HCT116 (cell line): Measurements from ENCODE around the gene FREM3. TPM values are rescaled to one million over a fixed set of nuclear protein-coding genes. Genes with fewer than 3 reads are reported as not detected.

Source experiments
- ATAC-seq: fragments of 200-7000 bp; cut with Tn5 transposase; 2 replicates; pipeline ENCODE4 v1.9.1; 2020; ENCODE audit warnings: mild to moderate bottlenecking, moderate library complexity
- BruUV-seq: library from RNA; stranded (reverse); fragments of 400-500 nt; replicated peaks from 2 replicates; lab custom pipeline; 2021; lab: Mats Ljungman, UMichigan
- CTCF ChIA-PET: fragments of 300-600 bp; sonication (Branson Sonifier 250); formaldehyde crosslinking; loops from one replicate; lab custom pipeline; 2021; ENCODE audit warnings: antibody characterized with exemption; lab: Charles Lee
- POLR2A ChIA-PET: fragments of 300-600, 350-600 bp; sonication (Branson Sonifier 250); formaldehyde crosslinking; loops from one replicate; lab custom pipeline; 2021; ENCODE audit warnings: antibody characterized with exemption; lab: Charles Lee
- RAD21 ChIA-PET, 2 experiments: fragments of 300-600 bp; sonication (Branson Sonifier 250); formaldehyde crosslinking; loops; one replicate each; lab custom pipeline; 2023; ENCODE audit warnings: low total read pairs in 2 of 2; ENCODE audit not compliant: uncharacterized antibody in 2 of 2, unreplicated experiment in 2 of 2, low non-redundant PET in 1 of 2; lab: Charles Lee
- DNase-seq: peaks from one replicate; pipeline ENCODE4 v3.0.0-alpha.2; 2010; ENCODE audit warnings: low read depth, low spot score
- H2AFZ ChIP-seq: fragments of 200-600 bp; shearing (Covaris generic), sonication (generic); 2 replicates; pipeline ENCODE4 v1.6.1; 2017; ENCODE audit warnings: low read depth, mixed run types, mixed read lengths, antibody characterized with exemption, low read length; ENCODE audit not compliant: poor library complexity, severe bottlenecking
- H3K27ac ChIP-seq: 2 replicates; pipeline ENCODE4 v1.5.1; 2012; ENCODE audit warnings: low read depth, low read length
- H3K27me3 ChIP-seq: fragments of 200-600 bp; sonication (generic); 2 replicates; pipeline ENCODE4 v1.6.1; 2016; ENCODE audit warnings: mixed run types, low read length, mixed read lengths; ENCODE audit not compliant: insufficient read depth
- H3K36me3 ChIP-seq, 2 experiments: fragments of 200-500 bp in 1 of 2; fragments of 200-600 bp in 1 of 2; sonication (Bioruptor generic) in 1 of 2; sonication (generic) in 1 of 2; 2 replicates each; pipeline versions ENCODE4 v1.5.1 to v1.6.1; 2014 to 2016; ENCODE audit warnings: low read length in 2 of 2, inconsistent platforms in 1 of 2, mixed read lengths in 1 of 2, mixed run types in 1 of 2; ENCODE audit not compliant: insufficient read depth in 2 of 2, control insufficient read depth in 1 of 2
- H3K4me1 ChIP-seq, 2 experiments: fragments of 200-600 bp in 1 of 2; sonication (generic) in 1 of 2; 2 replicates each; pipeline versions ENCODE4 v1.5.1 to v1.6.1; 2012 to 2017; ENCODE audit warnings: low read length in 2 of 2, inconsistent platforms in 1 of 2, mild to moderate bottlenecking in 1 of 2, mixed read lengths in 1 of 2, mixed run types in 1 of 2, moderate library complexity in 1 of 2; ENCODE audit not compliant: insufficient read depth in 2 of 2, control insufficient read depth in 1 of 2
- H3K4me2 ChIP-seq: fragments of 200-600 bp; sonication (generic); 2 replicates; pipeline ENCODE4 v1.6.1; 2017; ENCODE audit warnings: mixed run types, low read length, mixed read lengths
- H3K4me3 ChIP-seq, 2 experiments: fragments of 200-600 bp in 1 of 2; sonication (generic) in 1 of 2; replicated peaks in 1 of 2; 2 replicates each; pipeline ENCODE4 v1.5.1; 2011 to 2016; ENCODE audit warnings: low read length in 2 of 2, control low read depth in 1 of 2, low read depth in 1 of 2, mild to moderate bottlenecking in 1 of 2, mixed read lengths in 1 of 2, mixed run types in 1 of 2
- H3K79me2 ChIP-seq: fragments of 200-600 bp; sonication (generic); 2 replicates; pipeline ENCODE4 v1.6.1; 2017; ENCODE audit warnings: mild to moderate bottlenecking, mixed run types, low read length, moderate library complexity, mixed read lengths; ENCODE audit not compliant: insufficient read depth
- H3K9ac ChIP-seq: fragments of 200-600 bp; sonication (generic); 2 replicates; pipeline ENCODE4 v1.6.1; 2016; ENCODE audit warnings: low read length, mixed read lengths
- H3K9me2 ChIP-seq: fragments of 200-600 bp; sonication (generic), shearing (Covaris generic); 2 replicates; pipeline ENCODE4 v1.6.1; 2017; ENCODE audit warnings: mixed run types, mild to moderate bottlenecking, moderate library complexity; ENCODE audit not compliant: insufficient read depth
- H3K9me3 ChIP-seq, 2 experiments: fragments of 200-500 bp in 1 of 2; fragments of 200-600 bp in 1 of 2; sonication (Bioruptor generic) in 1 of 2; sonication (generic) in 1 of 2; 2 replicates each; pipeline ENCODE4 v1.6.1; 2014 to 2017; ENCODE audit warnings: low read length in 2 of 2, mixed read lengths in 2 of 2, inconsistent platforms in 1 of 2, low read depth in 1 of 2, mild to moderate bottlenecking in 1 of 2, mixed run types in 1 of 2, moderate library complexity in 1 of 2; ENCODE audit not compliant: control insufficient read depth in 1 of 2, insufficient read depth in 1 of 2
- H4K20me1 ChIP-seq: fragments of 200-600 bp; sonication (generic), shearing (Covaris generic); 2 replicates; pipeline ENCODE4 v1.6.1; 2017; ENCODE audit warnings: mixed run types, mild to moderate bottlenecking, moderate library complexity; ENCODE audit not compliant: insufficient read depth
- CBX3 ChIP-seq: IDR thresholded peaks from 2 replicates; pipeline ENCODE4 v1.6.1; 2012; ENCODE audit warnings: low read depth
- ELF1 ChIP-seq: IDR thresholded peaks from 2 replicates; pipeline ENCODE4 v1.6.1; 2012; ENCODE audit warnings: low read depth, borderline replicate concordance
- POLR2A ChIP-seq: IDR thresholded peaks from 2 replicates; pipeline ENCODE4 v1.7.0; 2011; ENCODE audit warnings: borderline replicate concordance; ENCODE audit not compliant: insufficient read depth, insufficient read length; ENCODE audit errors: extremely low read depth
- TCF7L2 ChIP-seq: IDR thresholded peaks from 2 replicates; pipeline ENCODE4 v1.7.0; 2011; ENCODE audit warnings: borderline replicate concordance, inconsistent platforms; ENCODE audit not compliant: insufficient read depth, insufficient read length; ENCODE audit errors: extremely low read depth
- YY1 ChIP-seq: IDR thresholded peaks from 2 replicates; pipeline ENCODE4 v1.6.1; 2011; ENCODE audit warnings: low read length, low read depth, moderate library complexity, mild to moderate bottlenecking; ENCODE audit not compliant: insufficient replicate concordance; ENCODE audit errors: extremely low read depth
- ZFX ChIP-seq: fragments of 450-650 bp; IDR thresholded peaks from 2 replicates; pipeline ENCODE4 v1.6.1; 2017
- intact Hi-C: fragments of 100-400 bp; cut with micrococcal nuclease; formaldehyde crosslinking; loops from 2 replicates; pipeline ENCODE4 v1.10.0; 2022
- total RNA-seq: library from RNA; stranded (reverse); gene quantifications from one replicate; pipeline ENCODE4 v1.2.1, GENCODE V29; 2021; ENCODE audit not compliant: unreplicated experiment
- TF ChIP-seq, protein P1 (sequence below): IDR thresholded peaks from 2 replicates; pipeline ENCODE4 v1.6.1; 2011; ENCODE audit warnings: mild to moderate bottlenecking, low read length, moderate library complexity; ENCODE audit not compliant: insufficient replicate concordance; ENCODE audit errors: extremely low read depth
- TF ChIP-seq, protein P2 (sequence below): IDR thresholded peaks from 2 replicates; pipeline ENCODE4 v1.6.1; 2012

The FREM3 gene
- total RNA-seq, 1 experiment from 2014 or later, result not detected

DNA sequence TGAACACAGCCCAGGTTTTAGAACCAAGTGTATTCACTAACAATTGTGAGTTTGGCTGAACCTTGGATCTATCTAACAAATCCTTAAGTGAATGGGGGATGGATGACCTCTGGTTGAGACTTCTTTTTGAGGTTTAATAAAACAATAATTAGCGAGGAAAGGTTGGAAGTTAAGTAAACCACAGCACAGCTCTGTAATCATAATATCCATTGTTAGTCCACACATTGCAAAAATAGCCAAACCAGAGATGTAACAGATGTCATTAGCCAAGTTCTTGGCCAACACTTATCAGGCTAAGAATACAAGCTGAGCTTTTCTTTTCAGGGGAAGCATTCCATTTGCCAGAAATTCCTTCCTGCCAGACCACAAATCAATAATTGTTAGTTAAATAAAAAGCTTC, 59.1 kb downstream of the FREM3 start:
- H3K4me3 ChIP-seq, result no peak overlapping the region
- no peaks in the 10 kb centered on the region for H3K4me1 ChIP-seq
- no peak overlapping the region for H3K4me2 ChIP-seq
- no peaks in the 10 kb centered on the region for H3K9me3 ChIP-seq
- DNase-seq (no peak), ATAC-seq (no peak)
- ChIA-PET POLR2A (no interaction called here), CTCF (no interaction called here), RAD21 (no interaction called here)
- H4K20me1 ChIP-seq, result no peaks in the 10 kb centered on the region
- H2AFZ ChIP-seq, result no peak overlapping the region
- no peak for TF ChIP-seq ELF1
- TF ChIP-seq CBX3, result no peak
- TF ChIP-seq, protein P1, sequence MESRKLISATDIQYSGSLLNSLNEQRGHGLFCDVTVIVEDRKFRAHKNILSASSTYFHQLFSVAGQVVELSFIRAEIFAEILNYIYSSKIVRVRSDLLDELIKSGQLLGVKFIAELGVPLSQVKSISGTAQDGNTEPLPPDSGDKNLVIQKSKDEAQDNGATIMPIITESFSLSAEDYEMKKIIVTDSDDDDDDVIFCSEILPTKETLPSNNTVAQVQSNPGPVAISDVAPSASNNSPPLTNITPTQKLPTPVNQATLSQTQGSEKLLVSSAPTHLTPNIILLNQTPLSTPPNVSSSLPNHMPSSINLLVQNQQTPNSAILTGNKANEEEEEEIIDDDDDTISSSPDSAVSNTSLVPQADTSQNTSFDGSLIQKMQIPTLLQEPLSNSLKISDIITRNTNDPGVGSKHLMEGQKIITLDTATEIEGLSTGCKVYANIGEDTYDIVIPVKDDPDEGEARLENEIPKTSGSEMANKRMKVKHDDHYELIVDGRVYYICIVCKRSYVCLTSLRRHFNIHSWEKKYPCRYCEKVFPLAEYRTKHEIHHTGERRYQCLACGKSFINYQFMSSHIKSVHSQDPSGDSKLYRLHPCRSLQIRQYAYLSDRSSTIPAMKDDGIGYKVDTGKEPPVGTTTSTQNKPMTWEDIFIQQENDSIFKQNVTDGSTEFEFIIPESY, result no peak
- TF ChIP-seq TCF7L2, result no peak
- TF ChIP-seq, protein P2, sequence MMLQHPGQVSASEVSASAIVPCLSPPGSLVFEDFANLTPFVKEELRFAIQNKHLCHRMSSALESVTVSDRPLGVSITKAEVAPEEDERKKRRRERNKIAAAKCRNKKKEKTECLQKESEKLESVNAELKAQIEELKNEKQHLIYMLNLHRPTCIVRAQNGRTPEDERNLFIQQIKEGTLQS, result no peak
- no peak for TF ChIP-seq ZFX
- no peak for TF ChIP-seq YY1
- no peak for TF ChIP-seq POLR2A
- intact Hi-C loops, result no loop called here
- H3K36me3 ChIP-seq, result no peaks in the 10 kb centered on the region
- BruUV-seq, result no TSS peak
- 0 out of 2 replicates have a peak, but pooled peaks cover 4% of the 10 kb centered on the region for H3K27me3 ChIP-seq
- H3K9ac ChIP-seq, result no peak overlapping the region
- no peaks in the 10 kb centered on the region for H3K79me2 ChIP-seq
- H3K9me2 ChIP-seq, result no peaks in the 10 kb centered on the region
- H3K27ac ChIP-seq, result no peak overlapping the region
